HEK293T (cell line): ENCODE measurements around the gene PXDN.

Experiments used
- CTCF ChIA-PET: fragments of 350-600 bp; formaldehyde crosslinking; extraction: SDS; loops from one replicate; lab custom pipeline; 2021; ENCODE audit warnings: antibody characterized with exemption, inconsistent platforms; lab: Yijun Ruan, JAX
- POLR2A ChIA-PET: fragments of 350-600 bp; formaldehyde crosslinking; extraction: SDS; loops from one replicate; lab custom pipeline; 2020; ENCODE audit warnings: antibody characterized with exemption, inconsistent platforms; lab: Yijun Ruan, JAX
- DNase-seq: peaks from one replicate; pipeline ENCODE4 v3.0.0; 2012; ENCODE audit warnings: mixed read lengths; ENCODE audit errors: extremely low spot score
- ARNT ChIP-seq: fragments of 450-650 bp; IDR thresholded peaks from 2 replicates; pipeline ENCODE4 v1.6.1; 2017; ENCODE audit warnings: mild to moderate bottlenecking
- BHLHE40 ChIP-seq: fragments of 450-650 bp; IDR thresholded peaks from 2 replicates; pipeline ENCODE4 v1.6.1; 2016; ENCODE audit warnings: mild to moderate bottlenecking, moderate library complexity, borderline replicate concordance
- CTBP1 ChIP-seq: fragments of 450-650 bp; IDR thresholded peaks from 2 replicates; pipeline ENCODE4 v1.6.1; 2016; ENCODE audit warnings: borderline replicate concordance
- ELF4 ChIP-seq: fragments of 450-650 bp; IDR thresholded peaks from 2 replicates; pipeline ENCODE4 v1.6.1; 2017; ENCODE audit warnings: antibody characterized with exemption
- FOXA1 ChIP-seq: fragments of 450-650 bp; IDR thresholded peaks from 2 replicates; pipeline ENCODE4 v1.6.1; 2016; ENCODE audit warnings: mild to moderate bottlenecking
- FOXK2 ChIP-seq: fragments of 450-650 bp; IDR thresholded peaks from 2 replicates; pipeline ENCODE4 v1.6.1; 2016; ENCODE audit warnings: mild to moderate bottlenecking
- FOXM1 ChIP-seq: fragments of 450-650 bp; IDR thresholded peaks from 2 replicates; pipeline ENCODE4 v1.6.1; 2017; ENCODE audit warnings: mild to moderate bottlenecking, borderline replicate concordance
- HDGF ChIP-seq: fragments of 450-650 bp; IDR thresholded peaks from 2 replicates; pipeline ENCODE4 v1.6.1; 2017; ENCODE audit warnings: antibody characterized with exemption, borderline replicate concordance
- L3MBTL2 ChIP-seq: fragments of 450-650 bp; conservative IDR thresholded peaks from 2 replicates; pipeline ENCODE4 v1.6.1; 2016; ENCODE audit warnings: mild to moderate bottlenecking
- LEF1 ChIP-seq: fragments of 450-650 bp; IDR thresholded peaks from 2 replicates; pipeline ENCODE4 v1.6.1; 2017; ENCODE audit warnings: mild to moderate bottlenecking, borderline replicate concordance
- NFRKB ChIP-seq: fragments of 450-650 bp; IDR thresholded peaks from 2 replicates; pipeline ENCODE4 v1.6.1; 2016; ENCODE audit warnings: mild to moderate bottlenecking, moderate library complexity
- PKNOX1 ChIP-seq: fragments of 450-650 bp; IDR thresholded peaks from 2 replicates; pipeline ENCODE4 v1.6.1; 2016
- SP1 ChIP-seq: fragments of 450-650 bp; IDR thresholded peaks from 2 replicates; pipeline ENCODE4 v1.6.1; 2017
- SUZ12 ChIP-seq: fragments of 450-650 bp; IDR thresholded peaks from 2 replicates; pipeline ENCODE4 v1.6.1; 2016; ENCODE audit warnings: mild to moderate bottlenecking
- TARDBP ChIP-seq: fragments of 450-650 bp; IDR thresholded peaks from 2 replicates; pipeline ENCODE4 v1.6.1; 2016
- ZNF384 ChIP-seq: fragments of 450-650 bp; IDR thresholded peaks from 2 replicates; pipeline ENCODE4 v1.6.1; 2016

Gene PXDN

GRCh38 chr2:1656961-1657841 lies 87.1 kb downstream of the PXDN start:
- ChIA-PET POLR2A (no interaction called here), CTCF (no interaction called here)
- DNase-seq = no peak
- no peak for TF ChIP-seq SP1
- TF ChIP-seq L3MBTL2 = no peak
- no peak for TF ChIP-seq HDGF
- TF ChIP-seq ELF4 = no peak
- no peak for TF ChIP-seq CTBP1
- no peak for TF ChIP-seq TARDBP
- no peak for TF ChIP-seq FOXM1
- TF ChIP-seq SUZ12 = no peak
- TF ChIP-seq NFRKB = no peak
- TF ChIP-seq ZNF384 = no peak
- TF ChIP-seq FOXA1 = no peak
- TF ChIP-seq BHLHE40 = no peak
- TF ChIP-seq LEF1 = no peak
- no peak for TF ChIP-seq PKNOX1
- TF ChIP-seq FOXK2 = no peak
- no peak for TF ChIP-seq ARNT

GRCh38 chr2:1656326-1656960 lies 87.9 kb downstream of the PXDN start:
- no peak for DNase-seq
- CTCF ChIA-PET = no interaction called here
- POLR2A ChIA-PET = no interaction called here
- no peak for TF ChIP-seq HDGF
- no peak for TF ChIP-seq BHLHE40
- TF ChIP-seq FOXK2 = no peak
- TF ChIP-seq TARDBP = no peak
- no peak for TF ChIP-seq FOXM1
- TF ChIP-seq SUZ12 = no peak
- TF ChIP-seq FOXA1 = no peak
- no peak for TF ChIP-seq PKNOX1
- TF ChIP-seq CTBP1 = no peak
- TF ChIP-seq NFRKB = no peak
- TF ChIP-seq ELF4 = no peak
- no peak for TF ChIP-seq LEF1
- TF ChIP-seq ARNT = no peak
- no peak for TF ChIP-seq ZNF384
- TF ChIP-seq L3MBTL2 = no peak
- no peak for TF ChIP-seq SP1

- TF ChIP-seq L3MBTL2 (no peak), SP1 (no peak), CTBP1 (no peak), TARDBP (no peak), NFRKB (no peak), ZNF384 (no peak), HDGF (no peak), ARNT (no peak), BHLHE40 (no peak), FOXA1 (no peak), PKNOX1 (no peak), SUZ12 (no peak), FOXM1 (no peak), FOXK2 (no peak), LEF1 (no peak), ELF4 (no peak)
- POLR2A ChIA-PET = no interaction called here
- CTCF ChIA-PET = no interaction called here
- no peak for DNase-seq
Measured at GRCh38 chr2:1655461-1655860, 88.9 kb downstream of the PXDN start.

GRCh38 chr2:1654696-1655374 lies 89.5 kb downstream of the PXDN start:
- ChIA-PET CTCF (no interaction called here), POLR2A (no interaction called here)
- no peak for DNase-seq
- no peak for TF ChIP-seq LEF1
- TF ChIP-seq L3MBTL2 = no peak

GRCh38 chr2:1653956-1654695 lies 90.2 kb downstream of the PXDN start:
- ChIA-PET POLR2A (no interaction called here), CTCF (no interaction called here)
- DNase-seq = no peak
- no peak for TF ChIP-seq ELF4
- TF ChIP-seq NFRKB = no peak
- TF ChIP-seq ZNF384 = no peak
- no peak for TF ChIP-seq SUZ12
- TF ChIP-seq LEF1 = no peak
- TF ChIP-seq HDGF = no peak
- TF ChIP-seq FOXA1 = no peak
- TF ChIP-seq ARNT = no peak
- TF ChIP-seq FOXM1 = no peak
